ENCODE data around the gene FCHSD1. TPM values are rescaled to one million over a fixed set of nuclear protein-coding genes. Genes with fewer than 3 reads are reported as not detected.
A peak's percentile ranks its signal among the peaks of the same experiment; 100 is the strongest.

Gene FCHSD1
- polyA plus RNA-seq, 3 donors, result 3.0 to 73.3 (median 3.4) TPM

GRCh38 chr5:141590127-141590526 is 61.1 kb downstream of the FCHSD1 start:
- intact Hi-C loops (cut with micrococcal nuclease), result loop anchor here in 1 of 2 donors (5.0 kb wide), 1 partner anchor 47 kb away; the partner anchor contains the start of genes HDAC3 and RELL2
- Mint-ChIP-seq H3K36me3 (peaks cover 44 to 64% of the 10 kb centered on the region in 2 donors), H3K4me3 (peak overlapping the region in 1 of 2 donors; percentile 31), H3K27me3 (ENCODE audit: low read depth in 3 of 3) (no peaks in the 10 kb centered on the region), H3K27ac (peak overlapping the region; percentile 88 to 97 (median 93)), H3K4me1 (peaks cover 52% of the 10 kb centered on the region), H3K9me3 (no peaks in the 10 kb centered on the region)
- DNase-seq, result peak; percentile 60 to 79 (median 77)
- Histone ChIP-seq H3K79me2 (ENCODE audit: insufficient read depth, low read length) (peaks cover 100% of the 10 kb centered on the region), H2AFZ (ENCODE audit: insufficient read depth, low read depth, low read length, poor library complexity, severe bottlenecking) (no peak overlapping the region), H3K4me2 (replicated peaks; ENCODE audit: extremely low read depth, low read length, poor library complexity, severe bottlenecking) (peak overlapping the region; percentile 53), H3K4me3 (replicated peaks in 1 of 3; ENCODE audit: low read depth in 2 of 3, low read length in 3 of 3) (peak overlapping the region in 1 of 3 experiments; percentile 27), H4K20me1 (ENCODE audit: insufficient read depth, low read length) (peaks cover 50% of the 10 kb centered on the region), H3K27me3 (ENCODE audit: control insufficient read depth in 2 of 2, insufficient read depth in 2 of 2, low read length in 2 of 2) (no peaks in the 10 kb centered on the region), H3K9me3 (replicated peaks in 1 of 2; ENCODE audit: control insufficient read depth in 1 of 2, insufficient read depth in 1 of 2, low read length in 2 of 2) (no peaks in the 10 kb centered on the region), H3K36me3 (replicated peaks in 1 of 2; ENCODE audit: control insufficient read depth in 1 of 2, insufficient read depth in 2 of 2, low read length in 2 of 2) (peaks cover 21 to 62% of the 10 kb centered on the region in 2 donors), H3K27ac (ENCODE audit: low read depth in 1 of 2, low read length in 2 of 2) (peak overlapping the region; percentile 72 to 80), H3K4me1 (ENCODE audit: control insufficient read depth in 1 of 2, insufficient read depth in 2 of 2, low read length in 2 of 2) (peaks cover 40 to 57% of the 10 kb centered on the region in 2 donors), H3K9ac (ENCODE audit: insufficient read depth, low read length, poor library complexity, severe bottlenecking) (no peak overlapping the region)
- no CpG with 5 or more reads among the region's 2 CpGs for WGBS (ENCODE audit: insufficient coverage)
- TF ChIP-seq CTCF (IDR thresholded peaks at IDR 0.05), result no peak

Other genes with a start within 250 kb of the FCHSD1 start
- gene PCDHGA9, start 248.6 kb downstream of the FCHSD1 start, polyA plus RNA-seq, result not detected
- gene PCDHGB6, start 243.4 kb downstream of the FCHSD1 start, polyA plus RNA-seq, result under 1 TPM in 2 of 3 donors, not detected in 1; 0.01 to 0.06 TPM
- not detected for gene PCDHGA10, start 238.4 kb downstream of the FCHSD1 start, polyA plus RNA-seq
- under 1 TPM in 1 of 3 donors, not detected in 2; 0.04 TPM for gene PCDHGB7, start 233.7 kb downstream of the FCHSD1 start, polyA plus RNA-seq
- not detected for gene PCDHGA11, start 230.4 kb downstream of the FCHSD1 start, polyA plus RNA-seq
- under 1 TPM in 1 of 3 donors, not detected in 2; 0.01 TPM for gene PCDHGA12, start 220.9 kb downstream of the FCHSD1 start, polyA plus RNA-seq
- gene PCDHGC3, start 175.5 kb downstream of the FCHSD1 start, polyA plus RNA-seq, result under 1 TPM in 1 of 3 donors, not detected in 2; 0.33 TPM
- gene PCDHGC4, start 166.4 kb downstream of the FCHSD1 start, polyA plus RNA-seq, result not detected
- gene PCDHGC5, start 162.3 kb downstream of the FCHSD1 start, polyA plus RNA-seq, result not detected
- 100 to 1,000 TPM in 1 of 3 donors, 10 to 100 TPM in 2; 60.2 to 140 (median 98.6) TPM for gene DIAPH1, start 32.4 kb downstream of the FCHSD1 start, polyA plus RNA-seq
- 100 to 1,000 TPM in 1 of 3 donors, 10 to 100 TPM in 2; 80.5 to 103 (median 82.3) TPM for gene HDAC3, start 14.6 kb downstream of the FCHSD1 start, polyA plus RNA-seq
- gene RELL2, start 14.4 kb downstream of the FCHSD1 start, polyA plus RNA-seq, result 10 to 100 TPM in 1 of 3 donors, 1 to 10 TPM in 2; 1.0 to 17.3 (median 1.3) TPM
- gene ARAP3, start 30.8 kb upstream of the FCHSD1 start, polyA plus RNA-seq, result 10 to 100 TPM in 1 of 3 donors, 1 to 10 TPM in 2; 1.2 to 18.2 (median 2.2) TPM
- gene PCDH1, start 227.0 kb upstream of the FCHSD1 start, polyA plus RNA-seq, result not detected